Endodermal cell (in vitro differentiated cells): ENCODE measurements around the gene DONSON. TPM values are rescaled to one million over a fixed set of nuclear protein-coding genes. Genes with fewer than 3 reads are reported as not detected.

Experiments used
- DNase-seq: peaks from one replicate; pipeline ENCODE4 v3.0.0-alpha.2; 2017
- H3K27ac ChIP-seq: 2 replicates; pipeline ENCODE4 v1.5.1; 2013; ENCODE audit warnings: mild to moderate bottlenecking, low read depth, low read length, moderate library complexity
- H3K27me3 ChIP-seq: 2 replicates; pipeline ENCODE4 v1.6.1; 2013; ENCODE audit warnings: mild to moderate bottlenecking, low read length, moderate library complexity; ENCODE audit not compliant: insufficient read depth, control insufficient read depth, poor library complexity, severe bottlenecking
- H3K36me3 ChIP-seq: 2 replicates; pipeline ENCODE4 v1.7.0; 2013; ENCODE audit warnings: mild to moderate bottlenecking, low read length, moderate library complexity; ENCODE audit not compliant: control insufficient read depth, insufficient read depth
- H3K4me1 ChIP-seq: one replicate; pipeline ENCODE4 v1.7.0; 2013; ENCODE audit warnings: low read length; ENCODE audit not compliant: control insufficient read depth, insufficient read depth
- H3K4me3 ChIP-seq: 2 replicates; pipeline ENCODE4 v1.5.1; 2013; ENCODE audit warnings: mild to moderate bottlenecking, low read length, moderate library complexity
- H3K9ac ChIP-seq: 2 replicates; pipeline ENCODE4 v1.6.1; 2013; ENCODE audit warnings: mild to moderate bottlenecking, low read length, moderate library complexity; ENCODE audit not compliant: poor library complexity, severe bottlenecking; ENCODE audit errors: extremely low read depth
- H3K9me3 ChIP-seq: 2 replicates; pipeline ENCODE4 v1.6.1; 2013; ENCODE audit warnings: mild to moderate bottlenecking, low read length, moderate library complexity; ENCODE audit not compliant: control insufficient read depth
- H3K27ac Mint-ChIP-seq: 2 replicates; pipeline ENCODE4 v1.8.0; 2020; ENCODE audit warnings: mixed read lengths
- H3K27me3 Mint-ChIP-seq: 2 replicates; pipeline ENCODE4 v1.8.0; 2021; ENCODE audit warnings: mild to moderate bottlenecking, mixed read lengths; ENCODE audit not compliant: insufficient read depth
- H3K36me3 Mint-ChIP-seq: 2 replicates; pipeline ENCODE4 v1.8.0; 2020; ENCODE audit warnings: low read depth, mixed read lengths
- H3K4me1 Mint-ChIP-seq: 2 replicates; pipeline ENCODE4 v1.8.0; 2020; ENCODE audit warnings: mixed read lengths
- H3K4me3 Mint-ChIP-seq: 2 replicates; pipeline ENCODE4 v1.8.0; 2020; ENCODE audit warnings: mild to moderate bottlenecking, moderate library complexity, mixed read lengths
- H3K9me3 Mint-ChIP-seq: 2 replicates; pipeline ENCODE4 v1.8.0; 2020; ENCODE audit warnings: mild to moderate bottlenecking, mixed read lengths
- CTCF ChIP-seq: fragments of 200-600 bp; sonication (generic); conservative IDR thresholded peaks from 2 replicates; pipeline ENCODE4 v1.5.0; 2021; ENCODE audit warnings: antibody characterized with exemption, mild to moderate bottlenecking
- WGBS, 2 experiments: methylation state at CpG; one replicate each; pipeline versions ENCODE4 v1.1.5 to v1.1.7; 2013; ENCODE audit warnings: missing lambda C conversion rate in 2 of 2, mixed read lengths in 1 of 2; ENCODE audit not compliant: insufficient coverage in 1 of 2, insufficient read length in 1 of 2; 5-methylcytosine and 5-hydroxymethylcytosine counted together
- total RNA-seq, 2 donors: library from RNA; stranded (reverse); fragmentation: NEBNext Ultra II Directional in 1 of 2; extraction: Animal tissue kit (Norgen Biotek cat#: 25700) in 1 of 2; gene quantifications; 2 replicates in 1 of 2; 3 replicates in 1 of 2; pipeline ENCODE4 v1.2.1, GENCODE V29; 2021

The DONSON gene
- total RNA-seq, 2 donors from 2014 or later: 26.2 to 41.9 TPM

- H3K36me3 ChIP-seq: peaks cover 67% of the 10 kb centered on the region
- no peak overlapping the region for H3K9ac ChIP-seq
- H3K27me3 ChIP-seq: no peaks in the 10 kb centered on the region
- no peaks in the 10 kb centered on the region for H3K27me3 Mint-ChIP-seq
- peaks cover 64% of the 10 kb centered on the region for H3K36me3 Mint-ChIP-seq
- H3K27ac ChIP-seq: no peak overlapping the region
- no peak overlapping the region for H3K4me3 Mint-ChIP-seq
- H3K4me3 ChIP-seq: no peak overlapping the region
- H3K9me3 ChIP-seq: peaks cover 10% of the 10 kb centered on the region
- H3K27ac Mint-ChIP-seq: no peak overlapping the region
- no peaks in the 10 kb centered on the region for H3K9me3 Mint-ChIP-seq
- WGBS, 2 experiments: 100% methylated on average over 1 of the region's 2 CpGs; no CpG with 5 or more reads in 1 of the 2 experiments
- H3K4me1 Mint-ChIP-seq: peaks cover 8% of the 10 kb centered on the region
- no peak for TF ChIP-seq CTCF
- H3K4me1 ChIP-seq: no peaks in the 10 kb centered on the region
- DNase-seq: no peak
These were observed 51.3 kb downstream of the DONSON start for GRCh38 chr21:33537212-33537611.

- Histone ChIP-seq H3K36me3 (peaks cover 95% of the 10 kb centered on the region), H3K27ac (no peak overlapping the region), H3K4me1 (no peaks in the 10 kb centered on the region), H3K4me3 (no peak overlapping the region), H3K9me3 (no peaks in the 10 kb centered on the region), H3K9ac (no peak overlapping the region), H3K27me3 (no peaks in the 10 kb centered on the region)
- no peak for TF ChIP-seq CTCF
- DNase-seq: no peak
- WGBS, 2 experiments: 100% methylated on average over 2 of the region's 3 CpGs; no CpG with 5 or more reads in 1 of the 2 experiments
- Mint-ChIP-seq H3K4me3 (no peak overlapping the region), H3K9me3 (no peaks in the 10 kb centered on the region), H3K36me3 (peaks cover 78% of the 10 kb centered on the region), H3K27me3 (no peaks in the 10 kb centered on the region), H3K4me1 (no peaks in the 10 kb centered on the region), H3K27ac (no peak overlapping the region)
These were observed 57.5 kb downstream of the DONSON start for GRCh38 chr21:33531007-33531406.

Other genes starting within 250 kb of the DONSON start
- gene IFNGR2, start 185.3 kb downstream of the DONSON start, total RNA-seq: 10 to 100 TPM; 41.9 to 55.1 TPM
- 10 to 100 TPM; 35.8 to 57.2 TPM for gene TMEM50B, start 108.7 kb downstream of the DONSON start, total RNA-seq
- gene DNAJC28, start 97.0 kb downstream of the DONSON start, total RNA-seq: 1 to 10 TPM; 3.9 to 5.8 TPM
- gene GART, start 46.6 kb downstream of the DONSON start, total RNA-seq: 100 to 1,000 TPM; 125 to 150 TPM
- gene SON, start 45.6 kb downstream of the DONSON start, total RNA-seq: 100 to 1,000 TPM; 283 to 337 TPM
- gene CRYZL1, start 53.1 kb upstream of the DONSON start, total RNA-seq: 10 to 100 TPM; 33.8 to 51.0 TPM
- 100 to 1,000 TPM in 1 of 2 donors, 10 to 100 TPM in 1; 89.6 to 104 TPM for gene ITSN1, start 53.8 kb upstream of the DONSON start, total RNA-seq